H1 (cell line): Measurements from ENCODE around the gene OXTR.

Experiments used
- EP300 ChIP-seq, 2 experiments: IDR thresholded peaks; 1 replicate in 1 of 2; 2 replicates in 1 of 2; pipeline ENCODE4 v1.6.1; 2011 to 2012; ENCODE audit warnings: low read depth in 2 of 2, low read length in 2 of 2, mild to moderate bottlenecking in 2 of 2, borderline replicate concordance in 1 of 2, inconsistent platforms in 1 of 2, moderate library complexity in 1 of 2
- GABPA ChIP-seq: IDR thresholded peaks from 2 replicates; pipeline ENCODE4 v1.6.1; 2011; ENCODE audit warnings: mild to moderate bottlenecking, low read length, moderate library complexity, borderline replicate concordance; ENCODE audit not compliant: insufficient read depth
- POLR2A ChIP-seq, 2 experiments: IDR thresholded peaks; 1 replicate in 1 of 2; 2 replicates in 1 of 2; pipeline ENCODE4 v1.6.1; 2011; ENCODE audit warnings: low read depth in 2 of 2, low read length in 2 of 2, mild to moderate bottlenecking in 2 of 2; ENCODE audit errors: control extremely low read depth in 1 of 2
- RAD21 ChIP-seq, 2 experiments: IDR thresholded peaks in 1 of 2; conservative IDR thresholded peaks in 1 of 2; 2 replicates each; pipeline ENCODE4 v1.6.1; 2011; ENCODE audit warnings: low read depth in 2 of 2, low read length in 2 of 2, improper control_type of control experiment in 1 of 2, inconsistent platforms in 1 of 2, mild to moderate bottlenecking in 1 of 2, moderate library complexity in 1 of 2
- RFX5 ChIP-seq: IDR thresholded peaks from 2 replicates; pipeline ENCODE4 v1.6.1; 2011; ENCODE audit warnings: low read depth, low read length, improper control_type of control experiment, borderline replicate concordance
- SP1 ChIP-seq: IDR thresholded peaks from 2 replicates; pipeline ENCODE4 v1.6.1; 2011; ENCODE audit warnings: low read depth, low read length
- SP2 ChIP-seq: IDR thresholded peaks from 2 replicates; pipeline ENCODE4 v1.6.1; 2012; ENCODE audit warnings: mild to moderate bottlenecking, low read length, inconsistent platforms
- YY1 ChIP-seq: IDR thresholded peaks from 2 replicates; pipeline ENCODE4 v1.6.1; 2011; ENCODE audit warnings: low read depth, mild to moderate bottlenecking, low read length
- TF ChIP-seq, protein P1 (sequence below), 3 experiments: IDR thresholded peaks; 1 replicate in 2 of 3; 2 replicates in 1 of 3; pipeline versions ENCODE4 v1.5.1 to v1.6.1; 2011; ENCODE audit warnings: low read length in 3 of 3, mild to moderate bottlenecking in 3 of 3, inconsistent platforms in 2 of 3, low read depth in 1 of 3, moderate library complexity in 1 of 3; ENCODE audit not compliant: insufficient read depth in 1 of 3; ENCODE audit errors: control extremely low read depth in 1 of 3
- TF ChIP-seq, protein P2 (sequence below): IDR thresholded peaks from 2 replicates; pipeline ENCODE4 v1.6.1; 2011; ENCODE audit warnings: low read depth, mild to moderate bottlenecking, low read length; ENCODE audit not compliant: insufficient read depth
- TF ChIP-seq, protein P3 (sequence below): IDR thresholded peaks from 2 replicates; pipeline ENCODE4 v1.6.1; 2012; ENCODE audit warnings: inconsistent platforms

DNA sequence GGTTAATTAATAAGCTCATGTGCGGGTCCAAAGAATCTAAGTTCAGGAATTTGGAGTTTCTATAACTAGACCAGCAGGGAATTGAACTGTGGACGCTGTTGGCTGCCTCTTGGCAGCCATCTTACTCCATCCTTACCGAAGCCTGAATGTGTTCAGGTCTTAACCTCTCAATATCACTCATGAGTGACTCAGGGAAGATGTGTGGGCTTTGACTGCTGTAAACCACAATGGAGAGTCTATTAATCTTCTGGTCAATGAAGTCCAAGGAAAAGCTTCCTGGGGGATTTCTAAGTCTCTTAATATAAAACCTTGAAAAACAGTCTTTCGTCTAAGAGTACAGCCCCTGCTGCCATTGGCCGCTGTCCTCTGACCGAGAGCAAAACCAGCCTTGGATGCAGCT lies 46.7 kb upstream of the OXTR start:
- TF ChIP-seq SP1 (no peak), SP2 (no peak), RAD21 (IDR thresholded peaks at IDR 0.05 in 1 of 2, conservative IDR thresholded peaks at IDR 0.05 in 1 of 2; ENCODE audit: low read depth in 2 of 2, low read length in 2 of 2) (no peak), EP300 (IDR thresholded peaks at IDR 0.05; ENCODE audit: borderline replicate concordance in 1 of 2, low read depth in 2 of 2, low read length in 2 of 2) (no peak), POLR2A (IDR thresholded peaks at IDR 0.05; ENCODE audit: control extremely low read depth in 1 of 2, low read depth in 2 of 2, low read length in 2 of 2) (no peak), GABPA (no peak), YY1 (no peak), RFX5 (no peak)
- TF ChIP-seq, protein P1, sequence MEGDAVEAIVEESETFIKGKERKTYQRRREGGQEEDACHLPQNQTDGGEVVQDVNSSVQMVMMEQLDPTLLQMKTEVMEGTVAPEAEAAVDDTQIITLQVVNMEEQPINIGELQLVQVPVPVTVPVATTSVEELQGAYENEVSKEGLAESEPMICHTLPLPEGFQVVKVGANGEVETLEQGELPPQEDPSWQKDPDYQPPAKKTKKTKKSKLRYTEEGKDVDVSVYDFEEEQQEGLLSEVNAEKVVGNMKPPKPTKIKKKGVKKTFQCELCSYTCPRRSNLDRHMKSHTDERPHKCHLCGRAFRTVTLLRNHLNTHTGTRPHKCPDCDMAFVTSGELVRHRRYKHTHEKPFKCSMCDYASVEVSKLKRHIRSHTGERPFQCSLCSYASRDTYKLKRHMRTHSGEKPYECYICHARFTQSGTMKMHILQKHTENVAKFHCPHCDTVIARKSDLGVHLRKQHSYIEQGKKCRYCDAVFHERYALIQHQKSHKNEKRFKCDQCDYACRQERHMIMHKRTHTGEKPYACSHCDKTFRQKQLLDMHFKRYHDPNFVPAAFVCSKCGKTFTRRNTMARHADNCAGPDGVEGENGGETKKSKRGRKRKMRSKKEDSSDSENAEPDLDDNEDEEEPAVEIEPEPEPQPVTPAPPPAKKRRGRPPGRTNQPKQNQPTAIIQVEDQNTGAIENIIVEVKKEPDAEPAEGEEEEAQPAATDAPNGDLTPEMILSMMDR (IDR thresholded peaks at IDR 0.05; ENCODE audit: control extremely low read depth in 1 of 3, insufficient read depth in 1 of 3, low read depth in 1 of 3, low read length in 3 of 3): no peak
- TF ChIP-seq, protein P2, sequence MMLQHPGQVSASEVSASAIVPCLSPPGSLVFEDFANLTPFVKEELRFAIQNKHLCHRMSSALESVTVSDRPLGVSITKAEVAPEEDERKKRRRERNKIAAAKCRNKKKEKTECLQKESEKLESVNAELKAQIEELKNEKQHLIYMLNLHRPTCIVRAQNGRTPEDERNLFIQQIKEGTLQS: no peak
- TF ChIP-seq, protein P3, sequence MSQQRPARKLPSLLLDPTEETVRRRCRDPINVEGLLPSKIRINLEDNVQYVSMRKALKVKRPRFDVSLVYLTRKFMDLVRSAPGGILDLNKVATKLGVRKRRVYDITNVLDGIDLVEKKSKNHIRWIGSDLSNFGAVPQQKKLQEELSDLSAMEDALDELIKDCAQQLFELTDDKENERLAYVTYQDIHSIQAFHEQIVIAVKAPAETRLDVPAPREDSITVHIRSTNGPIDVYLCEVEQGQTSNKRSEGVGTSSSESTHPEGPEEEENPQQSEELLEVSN: no peak
